H1 (cell line): Measurements from ENCODE around the gene MOB3C. TPM values are rescaled to one million over a fixed set of nuclear protein-coding genes. Genes with fewer than 3 reads are reported as not detected.
A peak's percentile ranks its signal among the peaks of the same experiment; 100 is the strongest.

Experiments
- CTCF ChIA-PET: fragments of 300-600 bp; sonication (Branson Sonifier 250); formaldehyde crosslinking; loops from one replicate; lab custom pipeline; 2021; ENCODE audit not compliant: partially characterized antibody; lab: Charles Lee
- POLR2A ChIA-PET: fragments of 300-600 bp; sonication (Branson Sonifier 250); formaldehyde crosslinking; loops from one replicate; lab custom pipeline; 2021; ENCODE audit warnings: inconsistent platforms; ENCODE audit not compliant: partially characterized antibody; lab: Charles Lee
- DNase-seq, 2 experiments: peaks; one replicate each; pipeline versions ENCODE4 v3.0.0 to v3.0.0-alpha.2; 2010 to 2022; ENCODE audit warnings: low spot score in 2 of 2, low read depth in 1 of 2, mixed read lengths in 1 of 2
- FAIRE-seq: peaks from 2 replicates; lab custom pipeline; 2011; peaks lifted over from hg19 to GRCh38; lab: Jason Lieb, UNC
- H2AFZ ChIP-seq: 2 replicates; pipeline ENCODE4 v1.8.1; 2012; ENCODE audit warnings: low read length, inconsistent platforms
- H2AK5ac ChIP-seq: 2 replicates; pipeline ENCODE4 v1.6.1; 2013; ENCODE audit warnings: low read depth, low read length
- H2BK120ac ChIP-seq: replicated peaks from 2 replicates; pipeline ENCODE3; 2013; ENCODE audit warnings: low read depth, low read length, inconsistent platforms
- H2BK12ac ChIP-seq: 2 replicates; pipeline ENCODE4 v1.6.1; 2013; ENCODE audit warnings: low read depth, low read length
- H2BK15ac ChIP-seq: 2 replicates; pipeline ENCODE4 v1.6.1; 2013; ENCODE audit warnings: low read length
- H2BK20ac ChIP-seq: 2 replicates; pipeline ENCODE4 v1.6.1; 2013; ENCODE audit warnings: low read length
- H2BK5ac ChIP-seq: 2 replicates; pipeline ENCODE4 v1.6.1; 2013; ENCODE audit warnings: low read depth, low read length
- H3K14ac ChIP-seq: 2 replicates; pipeline ENCODE4 v1.6.1; 2013; ENCODE audit warnings: inconsistent platforms; ENCODE audit not compliant: insufficient read length
- H3K18ac ChIP-seq: 2 replicates; pipeline ENCODE4 v1.6.1; 2013; ENCODE audit warnings: low read length; ENCODE audit errors: extremely low read depth
- H3K23ac ChIP-seq: 2 replicates; pipeline ENCODE4 v1.6.1; 2013; ENCODE audit warnings: inconsistent platforms; ENCODE audit not compliant: insufficient read length
- H3K23me2 ChIP-seq: 2 replicates; pipeline ENCODE4 v1.6.1; 2013; ENCODE audit warnings: low read depth, low read length
- H3K27ac ChIP-seq: 2 replicates; pipeline ENCODE4 v1.6.1; 2011; ENCODE audit warnings: low read depth, low read length, inconsistent platforms
- H3K27me3 ChIP-seq, 4 experiments: replicated peaks in 1 of 4; 1 replicate in 1 of 4; 2 replicates in 3 of 4; pipeline versions ENCODE4 v1.6.1 to v1.8.1; 2011 to 2013; ENCODE audit warnings: low read length in 3 of 4, mild to moderate bottlenecking in 3 of 4, inconsistent platforms in 2 of 4, mixed read lengths in 2 of 4, moderate library complexity in 1 of 4; ENCODE audit not compliant: control insufficient read depth in 3 of 4, insufficient read depth in 3 of 4; ENCODE audit errors: extremely low read depth in 1 of 4
- H3K36me3 ChIP-seq, 4 experiments: 2 replicates each; pipeline versions ENCODE4 v1.6.1 to v1.8.1; 2011 to 2013; ENCODE audit warnings: mild to moderate bottlenecking in 4 of 4, low read length in 3 of 4, moderate library complexity in 2 of 4, control low read depth in 1 of 4, inconsistent platforms in 1 of 4; ENCODE audit not compliant: insufficient read depth in 4 of 4, control insufficient read depth in 2 of 4
- H3K4ac ChIP-seq: replicated peaks from 2 replicates; pipeline ENCODE3; 2013; ENCODE audit warnings: low read length, low read depth, mixed read lengths, inconsistent platforms; ENCODE audit not compliant: insufficient read length
- H3K4me1 ChIP-seq, 4 experiments: replicated peaks in 1 of 4; 1 replicate in 1 of 4; 2 replicates in 3 of 4; pipeline versions ENCODE4 v1.6.1 to v1.8.1; 2011 to 2013; ENCODE audit warnings: low read length in 3 of 4, inconsistent platforms in 2 of 4, mixed read lengths in 1 of 4; ENCODE audit not compliant: insufficient read depth in 4 of 4, control insufficient read depth in 3 of 4
- H3K4me2 ChIP-seq, 2 experiments: 2 replicates each; pipeline versions ENCODE4 v1.6.1 to v1.8.1; 2011 to 2013; ENCODE audit warnings: low read depth in 2 of 2, low read length in 2 of 2, control low read depth in 1 of 2, inconsistent platforms in 1 of 2, mild to moderate bottlenecking in 1 of 2; ENCODE audit not compliant: insufficient read depth in 1 of 2
- H3K4me3 ChIP-seq, 4 experiments: fragments of 200-600, 300-600 bp in 1 of 4; sonication (generic), shearing (Covaris generic), sonication (Bioruptor Twin) in 1 of 4; 2 replicates each; pipeline versions ENCODE4 v1.5.1 to v1.8.1; 2011 to 2016; ENCODE audit warnings: low read length in 4 of 4, low read depth in 3 of 4, control low read depth in 2 of 4, inconsistent platforms in 2 of 4, mild to moderate bottlenecking in 2 of 4, mixed read lengths in 1 of 4, moderate library complexity in 1 of 4; ENCODE audit not compliant: insufficient read depth in 2 of 4; ENCODE audit errors: extremely low read depth in 1 of 4
- H3K56ac ChIP-seq: replicated peaks from 2 replicates; pipeline ENCODE3; 2013; ENCODE audit warnings: low read depth, mild to moderate bottlenecking, mixed read lengths, low read length, inconsistent platforms; ENCODE audit not compliant: insufficient read length
- H3K79me1 ChIP-seq: 2 replicates; pipeline ENCODE4 v1.6.1; 2013; ENCODE audit warnings: low read depth, low read length, control low read depth
- H3K79me2 ChIP-seq, 2 experiments: 2 replicates each; pipeline versions ENCODE4 v1.6.1 to v1.8.1; 2012 to 2013; ENCODE audit warnings: low read length in 2 of 2, mild to moderate bottlenecking in 2 of 2, inconsistent platforms in 1 of 2; ENCODE audit not compliant: insufficient read depth in 2 of 2, control insufficient read depth in 1 of 2
- H3K9ac ChIP-seq, 4 experiments: replicated peaks in 1 of 4; 1 replicate in 1 of 4; 2 replicates in 3 of 4; pipeline versions ENCODE4 v1.6.1 to v1.8.1; 2011 to 2013; ENCODE audit warnings: low read depth in 3 of 4, low read length in 3 of 4, control low read depth in 2 of 4, mild to moderate bottlenecking in 2 of 4, moderate library complexity in 2 of 4, inconsistent platforms in 1 of 4; ENCODE audit errors: extremely low read depth in 1 of 4
- H3K9me3 ChIP-seq, 2 experiments: 2 replicates each; pipeline versions ENCODE4 v1.6.1 to v1.8.1; 2012 to 2013; ENCODE audit warnings: mild to moderate bottlenecking in 2 of 2, moderate library complexity in 2 of 2, control low read depth in 1 of 2, inconsistent platforms in 1 of 2, low read depth in 1 of 2, low read length in 1 of 2, mixed read lengths in 1 of 2; ENCODE audit not compliant: insufficient read depth in 2 of 2
- H4K20me1 ChIP-seq, 2 experiments: replicated peaks in 1 of 2; 2 replicates each; pipeline versions ENCODE3 to v1.8.1; 2011 to 2013; ENCODE audit warnings: inconsistent platforms in 2 of 2, low read length in 2 of 2, mild to moderate bottlenecking in 1 of 2; ENCODE audit not compliant: insufficient read depth in 2 of 2, control insufficient read depth in 1 of 2
- H4K5ac ChIP-seq: 2 replicates; pipeline ENCODE4 v1.6.1; 2013; ENCODE audit warnings: low read length, low read depth, mixed read lengths, inconsistent platforms; ENCODE audit not compliant: insufficient read length
- H4K8ac ChIP-seq: 2 replicates; pipeline ENCODE4 v1.8.0; 2013; ENCODE audit warnings: mild to moderate bottlenecking, moderate library complexity, low read length, inconsistent platforms; ENCODE audit not compliant: insufficient read depth; ENCODE audit errors: extremely low read depth
- H4K91ac ChIP-seq: replicated peaks from 2 replicates; pipeline ENCODE3; 2013; ENCODE audit warnings: low read length, mixed read lengths, inconsistent platforms; ENCODE audit not compliant: insufficient read length
- PHF8 ChIP-seq: fragments of 200-600 bp; sonication (generic); conservative IDR thresholded peaks from 2 replicates; pipeline ENCODE4 v1.7.1; 2012; ENCODE audit warnings: low read depth, mild to moderate bottlenecking, inconsistent platforms, low read length, moderate library complexity
- WGBS, 2 experiments: shearing (Covaris generic) in 1 of 2; methylation state at CpG; one replicate each; pipeline versions ENCODE4 v1.1.6 to v1.1.7; 2013 to 2015; ENCODE audit warnings: low lambda C conversion rate in 2 of 2, mixed read lengths in 2 of 2, inconsistent platforms in 1 of 2, low coverage in 1 of 2, missing lambda C conversion rate in 1 of 2; ENCODE audit not compliant: insufficient replicate concordance in 2 of 2, insufficient coverage in 1 of 2, insufficient read length in 1 of 2; ENCODE audit errors: extremely low coverage in 1 of 2, missing lambda C conversion rate in 1 of 2; 5-methylcytosine and 5-hydroxymethylcytosine counted together
- polyA plus RNA-seq, 7 experiments: library from polyadenylated mRNA; depleted of rRNA in 3 of 7; stranded (reverse) in 5 of 7; unstranded in 2 of 7; fragments of >200 nt in 5 of 7; fragments of 200-250 nt in 2 of 7; gene quantifications; 1 replicate in 5 of 7; 2 replicates in 1 of 7; 4 replicates in 1 of 7; pipeline versions ENCODE4 v1.2.1 to v1.2.3, GENCODE V29; 2011 to 2013; ENCODE audit warnings: missing spikeins in 2 of 7, mixed read lengths in 2 of 7
- total RNA-seq: library from RNA; stranded (reverse); fragmentation: NEBNext Ultra II Directional; extraction: Animal tissue kit (Norgen Biotek cat#: 25700); gene quantifications from 2 replicates; pipeline ENCODE4 v1.2.1, GENCODE V29; 2021

The MOB3C gene
- total and polyA plus RNA-seq, 2 of the 8 experiments (the other 6 are each of a cell fraction or from before 2014, with no cell fraction given), result 5.8 to 6.6 TPM

- FAIRE-seq, result no peak
- Histone ChIP-seq H2BK15ac (no peak overlapping the region), H3K18ac (no peak overlapping the region), H3K79me1 (no peaks in the 10 kb centered on the region), H4K8ac (no peak overlapping the region), H3K9ac (no peak overlapping the region), H3K27ac (peak overlapping the region; percentile 64; the same call in 1 of the 2 replicates), H3K9me3 (no peaks in the 10 kb centered on the region), H3K56ac (no peak overlapping the region), H3K4ac (peak overlapping the region; percentile 17), H4K5ac (no peak overlapping the region), H2BK20ac (no peak overlapping the region), H4K20me1 (no peaks in the 10 kb centered on the region), H2BK5ac (peak overlapping the region; percentile 4; the same call in 1 of the 2 replicates), H3K4me1 (peaks cover 11 to 35% (median 24%) of the 10 kb centered on the region in 4 experiments), H4K91ac (peak overlapping the region; percentile 54), H2AK5ac (peak overlapping the region; percentile 14; the same call in 1 of the 2 replicates), H3K27me3 (peaks cover 0 to 11% (median 9%) of the 10 kb centered on the region in 4 experiments; a peak in 5 of 7 replicates), H2AFZ (no peak overlapping the region), H3K36me3 (no peaks in the 10 kb centered on the region), H3K23ac (no peak overlapping the region), H2BK12ac (peak overlapping the region; percentile 10; the same call in 1 of the 2 replicates), H3K23me2 (peaks cover 7% of the 10 kb centered on the region; the same call in 1 of the 2 replicates), H2BK120ac (peak overlapping the region; percentile 8), H3K14ac (no peak overlapping the region), H3K4me3 (no peak overlapping the region), H3K79me2 (no peaks in the 10 kb centered on the region), H3K4me2 (peak overlapping the region in 1 of 2 experiments; percentile 19; a peak in 1 of 4 replicates)
- DNase-seq, result no peak
- CTCF ChIA-PET, result interaction anchor here (0.7 to 14.2 kb wide), 10 partner anchors 9 to 173 kb away, joined by 3 to 126 read pairs (median 4); partner anchors contain the start of gene MKNK1
- POLR2A ChIA-PET, result interaction anchor here (1.6 to 1.9 kb wide), 3 partner anchors 10 to 53 kb away, joined by 3 to 15 read pairs (median 8); partner anchors contain the start of genes ATPAF1 and MKNK1
- WGBS, 2 experiments, result 82% methylated on average over 2 of the region's 2 CpGs; no CpG with 5 or more reads in 1 of the 2 experiments
- no peak for TF ChIP-seq PHF8
Observed at GRCh38 chr1:46614604-46614984, 2.0 kb downstream of the MOB3C start.
